Breast epithelium (tissue), 4 donors: ENCODE measurements around the gene HIVEP3. TPM values are rescaled to one million over a fixed set of nuclear protein-coding genes. Genes with fewer than 3 reads are reported as not detected.

ENCODE experiments used
- DNase-seq, 2 donors: peaks; one replicate each; pipeline ENCODE4 v3.0.0-alpha.2; 2019; ENCODE audit warnings: low spot score in 2 of 2
- H3K27ac ChIP-seq, 2 donors: fragments of 200-600 bp; sonication (generic) in 1 of 2; one replicate each; pipeline ENCODE4 v1.5.1; 2016 to 2019; ENCODE audit warnings: mild to moderate bottlenecking in 1 of 2
- H3K27me3 ChIP-seq, 2 donors: fragments of 200-600 bp; sonication (generic) in 1 of 2; one replicate each; pipeline versions ENCODE4 v1.5.1 to v1.6.0; 2017 to 2019; ENCODE audit warnings: control low read depth in 1 of 2, mild to moderate bottlenecking in 1 of 2
- H3K36me3 ChIP-seq: fragments of 200-600 bp; one replicate; pipeline ENCODE4 v1.5.1; 2019
- H3K4me1 ChIP-seq, 2 donors: fragments of 200-600 bp; sonication (generic); one replicate each; pipeline ENCODE4 v1.5.1; 2016 to 2019; ENCODE audit warnings: control low read depth in 1 of 2
- H3K4me3 ChIP-seq, 3 donors: fragments of 200-600 bp; sonication (generic); 1 replicate in 2 of 3; 2 replicates in 1 of 3; pipeline ENCODE4 v1.5.1; 2016 to 2019; ENCODE audit warnings: mild to moderate bottlenecking in 3 of 3, moderate library complexity in 2 of 3
- H3K9me3 ChIP-seq, 2 donors: fragments of 200-600 bp; sonication (generic) in 1 of 2; one replicate each; pipeline ENCODE4 v1.5.1; 2016 to 2019; ENCODE audit warnings: control low read depth in 1 of 2
- POLR2A ChIP-seq: fragments of 450-650 bp; IDR thresholded peaks from one replicate; pipeline ENCODE4 v1.6.1; 2016; ENCODE audit warnings: antibody characterized with exemption, mild to moderate bottlenecking, moderate library complexity
- POLR2AphosphoS5 ChIP-seq, 3 donors: sonication (generic); formaldehyde crosslinking; IDR thresholded peaks; one replicate each; pipeline ENCODE4 v1.6.1; 2017; ENCODE audit warnings: antibody characterized with exemption in 3 of 3
- intact Hi-C: fragments of 100-400 bp; cut with DNase I; formaldehyde crosslinking; loops from one replicate; pipeline ENCODE4 v1.15.1; 2023; ENCODE audit warnings: low total_unique reads
- total RNA-seq, 3 donors: library from RNA; depleted of rRNA; stranded (reverse); fragments of >200 nt; gene quantifications; one replicate each; pipeline ENCODE4 v1.1.0, GENCODE V29; 2016
- TF ChIP-seq, protein P1 (sequence below), 3 donors: fragments of 450-650 bp; IDR thresholded peaks; one replicate each; pipeline ENCODE4 v1.5.1; 2016 to 2017; ENCODE audit warnings: antibody characterized with exemption in 3 of 3, mild to moderate bottlenecking in 3 of 3, moderate library complexity in 3 of 3

Gene HIVEP3
- total RNA-seq, 3 donors from 2014 or later = 3.5 to 13.5 (median 9.2) TPM

DNA sequence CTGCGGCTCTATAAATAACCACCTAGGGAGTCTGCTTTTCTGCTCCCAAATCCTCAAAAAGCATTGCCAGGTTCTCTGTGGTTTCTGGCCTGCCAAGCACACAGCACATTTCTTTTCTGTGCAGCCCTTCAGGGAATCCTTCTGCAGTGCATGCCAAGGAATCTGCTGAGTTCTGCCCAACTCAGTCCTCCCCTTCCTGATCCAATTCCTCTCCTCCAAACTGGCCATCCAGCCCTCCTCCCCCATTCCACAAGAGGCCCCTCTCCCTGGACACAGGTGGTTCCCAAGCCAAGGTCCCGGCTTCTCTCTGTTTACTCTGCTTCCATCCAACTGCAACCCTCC, 61.8 kb downstream of the HIVEP3 start:
- H3K27ac ChIP-seq = peak overlapping the region in 1 of 2 donors; percentile 20

DNA sequence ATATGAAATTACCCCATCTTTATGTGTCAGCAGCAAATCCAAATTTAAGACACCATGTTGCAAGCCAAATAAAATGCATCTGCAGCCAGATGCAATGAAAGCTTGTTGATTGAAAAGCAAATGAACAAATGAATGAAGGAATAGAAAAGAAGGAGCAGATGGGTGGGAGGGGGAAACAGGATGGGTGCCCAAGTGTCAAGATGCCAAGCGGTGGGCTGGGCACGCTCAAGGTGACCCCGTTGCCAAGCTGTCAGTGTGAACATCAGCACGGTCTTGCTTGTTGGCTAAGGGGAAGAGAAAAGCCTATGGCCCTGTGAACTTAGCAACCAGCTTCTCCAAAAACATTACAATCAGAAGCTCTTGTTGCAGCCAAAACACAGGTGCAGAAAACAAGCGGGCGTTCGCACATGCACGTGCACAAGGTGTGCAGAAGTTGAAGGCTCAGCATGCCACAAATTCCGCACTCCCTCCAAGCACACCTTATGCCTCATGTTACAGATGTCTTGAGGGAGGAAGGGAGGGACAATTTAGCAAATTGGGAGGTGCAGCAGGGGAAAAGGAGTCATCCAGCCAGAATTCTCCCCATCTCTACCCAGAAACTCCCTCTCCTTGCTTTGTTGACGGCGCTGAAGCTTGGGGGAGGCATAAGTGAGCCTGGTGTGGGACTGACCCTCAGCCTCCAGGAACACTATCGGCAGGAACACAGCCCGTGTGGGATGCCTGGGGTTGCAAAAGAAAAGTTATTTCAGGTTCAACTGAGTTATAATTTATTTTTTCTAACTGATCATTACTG, 62.4 kb downstream of the HIVEP3 start:
- H3K27me3 ChIP-seq = no peaks in the 10 kb centered on the region
- TF ChIP-seq, protein P1, sequence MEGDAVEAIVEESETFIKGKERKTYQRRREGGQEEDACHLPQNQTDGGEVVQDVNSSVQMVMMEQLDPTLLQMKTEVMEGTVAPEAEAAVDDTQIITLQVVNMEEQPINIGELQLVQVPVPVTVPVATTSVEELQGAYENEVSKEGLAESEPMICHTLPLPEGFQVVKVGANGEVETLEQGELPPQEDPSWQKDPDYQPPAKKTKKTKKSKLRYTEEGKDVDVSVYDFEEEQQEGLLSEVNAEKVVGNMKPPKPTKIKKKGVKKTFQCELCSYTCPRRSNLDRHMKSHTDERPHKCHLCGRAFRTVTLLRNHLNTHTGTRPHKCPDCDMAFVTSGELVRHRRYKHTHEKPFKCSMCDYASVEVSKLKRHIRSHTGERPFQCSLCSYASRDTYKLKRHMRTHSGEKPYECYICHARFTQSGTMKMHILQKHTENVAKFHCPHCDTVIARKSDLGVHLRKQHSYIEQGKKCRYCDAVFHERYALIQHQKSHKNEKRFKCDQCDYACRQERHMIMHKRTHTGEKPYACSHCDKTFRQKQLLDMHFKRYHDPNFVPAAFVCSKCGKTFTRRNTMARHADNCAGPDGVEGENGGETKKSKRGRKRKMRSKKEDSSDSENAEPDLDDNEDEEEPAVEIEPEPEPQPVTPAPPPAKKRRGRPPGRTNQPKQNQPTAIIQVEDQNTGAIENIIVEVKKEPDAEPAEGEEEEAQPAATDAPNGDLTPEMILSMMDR (IDR thresholded peaks at IDR 0.05) = no peak
- TF ChIP-seq POLR2AphosphoS5 (IDR thresholded peaks at IDR 0.05) (no peak), POLR2A (no peak)
- peaks cover 3 to 18% of the 10 kb centered on the region in 2 donors for H3K4me1 ChIP-seq
- no peaks in the 10 kb centered on the region for H3K9me3 ChIP-seq
- no peaks in the 10 kb centered on the region for H3K36me3 ChIP-seq
- peak overlapping the region in 1 of 2 donors; percentile 20 for H3K27ac ChIP-seq
- intact Hi-C loops = no loop called here
- no peak overlapping the region for H3K4me3 ChIP-seq
- DNase-seq = no peak

More for the DNA sequence above, 61.8 kb downstream of the HIVEP3 start:
- Histone ChIP-seq H3K4me3 (no peak overlapping the region), H3K36me3 (no peaks in the 10 kb centered on the region), H3K27me3 (no peaks in the 10 kb centered on the region), H3K9me3 (no peaks in the 10 kb centered on the region), H3K4me1 (peaks cover 3 to 18% of the 10 kb centered on the region in 2 donors)
- TF ChIP-seq POLR2A = no peak
- TF ChIP-seq, protein P1 (IDR thresholded peaks at IDR 0.05) = no peak
- TF ChIP-seq POLR2AphosphoS5 (IDR thresholded peaks at IDR 0.05) = no peak
- intact Hi-C loops = no loop called here
- peak in 1 of 2 donors; percentile 30 for DNase-seq

DNA sequence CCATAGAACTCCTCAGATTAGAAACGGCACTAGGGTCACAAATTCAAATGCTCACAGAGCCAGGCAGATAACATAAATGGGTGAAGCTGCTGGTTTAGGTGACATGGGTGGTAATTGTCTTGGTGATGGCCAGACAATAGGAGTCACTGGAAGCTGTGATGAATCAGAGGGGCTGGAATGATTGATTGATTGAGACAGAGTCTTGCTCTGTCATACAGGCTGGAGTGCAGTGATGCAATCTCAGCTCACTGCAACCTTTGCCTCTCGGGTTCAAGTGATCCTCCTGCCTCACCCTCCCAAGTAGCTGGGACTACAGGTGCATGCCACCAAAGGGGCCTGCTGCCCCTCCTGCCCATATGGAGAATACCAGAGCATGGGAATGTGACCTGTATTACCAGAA, 63.0 kb downstream of the HIVEP3 start:
- no peaks in the 10 kb centered on the region for H3K36me3 ChIP-seq
- DNase-seq = no peak
- no peak overlapping the region for H3K27ac ChIP-seq
- intact Hi-C loops = no loop called here
- H3K4me3 ChIP-seq = no peak overlapping the region
- H3K4me1 ChIP-seq = peaks cover 3 to 13% of the 10 kb centered on the region in 2 donors
- H3K9me3 ChIP-seq = no peaks in the 10 kb centered on the region
- TF ChIP-seq, protein P1 (IDR thresholded peaks at IDR 0.05) = no peak
- TF ChIP-seq POLR2A = no peak
- no peak for TF ChIP-seq POLR2AphosphoS5 (IDR thresholded peaks at IDR 0.05)
- no peaks in the 10 kb centered on the region for H3K27me3 ChIP-seq

DNA sequence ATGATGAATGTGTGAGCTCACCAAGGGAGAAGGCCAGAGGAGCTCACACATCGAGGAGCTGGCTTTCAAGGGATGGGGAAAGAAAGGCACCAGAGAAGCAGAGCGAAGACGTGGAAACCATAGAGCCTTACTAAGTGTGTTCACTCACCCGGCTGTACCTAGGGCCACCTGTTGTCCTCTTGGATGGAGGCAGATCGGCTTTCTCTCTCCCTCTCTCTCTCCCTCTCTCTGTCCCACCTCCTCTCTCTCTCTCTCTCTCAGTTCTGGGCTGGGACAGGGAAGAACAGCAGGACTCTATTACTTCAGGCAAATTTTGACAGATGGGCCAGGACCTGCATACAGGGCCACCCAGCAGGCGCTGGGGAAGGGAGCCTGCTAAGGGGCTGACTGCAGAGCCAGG, 64.8 kb downstream of the HIVEP3 start:
- Histone ChIP-seq H3K9me3 (no peaks in the 10 kb centered on the region), H3K27me3 (no peaks in the 10 kb centered on the region), H3K36me3 (no peaks in the 10 kb centered on the region), H3K27ac (no peak overlapping the region), H3K4me1 (peaks cover 3 to 7% of the 10 kb centered on the region in 2 donors), H3K4me3 (no peak overlapping the region)
- DNase-seq = no peak
- TF ChIP-seq, protein P1 (IDR thresholded peaks at IDR 0.05) = no peak
- TF ChIP-seq POLR2A (no peak), POLR2AphosphoS5 (IDR thresholded peaks at IDR 0.05) (no peak)
- intact Hi-C loops = no loop called here

DNA sequence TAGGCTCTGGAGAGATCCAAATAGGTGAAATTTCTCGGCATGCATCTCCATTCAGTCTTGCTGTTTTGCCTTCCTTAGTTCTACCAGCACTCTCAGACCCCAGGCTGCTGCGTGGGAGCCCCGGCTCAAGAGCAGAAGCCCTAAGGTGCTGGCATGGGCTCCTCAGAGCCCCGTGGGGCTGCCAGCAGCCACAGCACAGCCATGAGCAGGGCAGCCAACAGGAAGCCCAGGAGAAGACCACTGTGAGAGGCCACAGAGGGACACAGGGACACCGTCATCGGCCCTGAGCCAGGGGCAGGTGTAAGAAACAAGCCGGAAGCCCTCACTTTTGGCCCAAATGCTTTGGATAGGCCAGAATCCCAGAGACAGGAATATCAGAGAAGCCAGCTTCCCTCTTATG, 66.6 kb downstream of the HIVEP3 start:
- TF ChIP-seq POLR2AphosphoS5 (IDR thresholded peaks at IDR 0.05) (no peak), POLR2A (no peak)
- TF ChIP-seq, protein P1 (IDR thresholded peaks at IDR 0.05) = no peak
- peak overlapping the region in 1 of 2 donors; percentile 0 for H3K27ac ChIP-seq
- peaks cover 3 to 6% of the 10 kb centered on the region in 2 donors for H3K4me1 ChIP-seq
- intact Hi-C loops = no loop called here
- DNase-seq = no peak
- H3K9me3 ChIP-seq = no peaks in the 10 kb centered on the region
- no peaks in the 10 kb centered on the region for H3K36me3 ChIP-seq
- H3K4me3 ChIP-seq = no peak overlapping the region
- H3K27me3 ChIP-seq = no peaks in the 10 kb centered on the region
